ENCODE results near the gene PAGR1.

DNA sequence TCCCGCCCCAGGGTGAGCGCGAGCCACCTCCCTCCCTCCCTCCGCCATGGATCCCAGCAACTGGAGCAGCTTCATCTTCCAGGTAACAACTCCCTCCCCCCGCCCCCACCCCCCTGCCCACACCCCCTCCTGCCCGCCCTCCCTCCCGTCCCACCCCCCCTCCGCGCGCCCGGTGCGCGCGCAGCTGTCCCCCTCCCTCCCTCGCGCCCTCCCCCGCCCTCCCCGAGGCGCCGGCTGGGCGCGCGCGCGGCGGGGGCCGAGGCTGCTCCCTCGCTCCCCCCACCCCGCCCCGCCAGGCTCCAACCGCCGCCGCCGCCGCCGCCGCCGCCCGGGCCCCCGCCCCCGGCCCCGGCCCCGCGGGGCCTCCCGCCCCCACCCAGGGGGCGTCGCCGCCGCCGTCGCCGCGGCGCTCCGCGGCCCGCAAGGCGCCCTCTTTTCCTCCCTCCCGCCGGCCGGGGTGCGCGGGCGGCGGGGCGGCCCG, 9.8 kb upstream of the PAGR1 start, which contains the start of gene MAZ:
- TF ChIP-seq CREB5 (CRISPR knock-in tag; IDR thresholded peaks at IDR 0.05; ENCODE audit: low read depth) (no peak), PATZ1 (CRISPR knock-in tag; IDR thresholded peaks at IDR 0.05; ENCODE audit: borderline replicate concordance) (no peak), ZFP3 (CRISPR knock-in tag; IDR thresholded peaks at IDR 0.05) (no peak), ESRRG (CRISPR knock-in tag; IDR thresholded peaks at IDR 0.05) (no peak), ZNF565 (CRISPR knock-in tag; conservative IDR thresholded peaks at IDR 0.05; ENCODE audit: low read depth) (no peak), RARB (CRISPR knock-in tag; IDR thresholded peaks at IDR 0.05) (no peak), CSDC2 (CRISPR knock-in tag; IDR thresholded peaks at IDR 0.05) (no peak), ARNTL (CRISPR knock-in tag; IDR thresholded peaks at IDR 0.05; ENCODE audit: borderline replicate concordance, low read depth) (no peak), BACH2 (CRISPR knock-in tag; IDR thresholded peaks at IDR 0.05; ENCODE audit: borderline replicate concordance) (no peak), OSR1 (CRISPR knock-in tag; IDR thresholded peaks at IDR 0.05) (no peak)

Data from SK-N-SH treated with all-trans-retinoic acid at 6 μM for 48 hours (cell line).